ENCODE data around the gene KLHL13. TPM values are rescaled to one million over a fixed set of nuclear protein-coding genes. Genes with fewer than 3 reads are reported as not detected.
"Not testable (repeated sequence)": the region's sequence is repeated elsewhere in the genome, so short reads cannot be mapped to it uniquely, and the experiment has no call there.

KLHL13 gene
- total RNA-seq, 1 donor from 2014 or later = 46.9 TPM

GRCh38 chrX:118022753-118023152 is 93.9 kb downstream of the KLHL13 start:
- Mint-ChIP-seq H3K4me1 (ENCODE audit: low read depth, unreplicated experiment) (no peaks in the 10 kb centered on the region), H3K27ac (ENCODE audit: unreplicated experiment) (no peak overlapping the region), H3K4me3 (ENCODE audit: unreplicated experiment) (no peak overlapping the region), H3K27me3 (ENCODE audit: unreplicated experiment) (no peaks in the 10 kb centered on the region), H3K9me3 (ENCODE audit: unreplicated experiment) (no peaks in the 10 kb centered on the region), H3K36me3 (ENCODE audit: unreplicated experiment) (no peaks in the 10 kb centered on the region)
- no peak for DNase-seq
- no peak for TF ChIP-seq CTCF (IDR thresholded peaks at IDR 0.05; ENCODE audit: partially characterized antibody, unreplicated experiment)

GRCh38 chrX:118016422-118016821 is 100.2 kb downstream of the KLHL13 start:
- TF ChIP-seq CTCF (IDR thresholded peaks at IDR 0.05; ENCODE audit: partially characterized antibody, unreplicated experiment) = no peak
- Mint-ChIP-seq H3K9me3 (ENCODE audit: unreplicated experiment) (no peaks in the 10 kb centered on the region), H3K4me1 (ENCODE audit: low read depth, unreplicated experiment) (no peaks in the 10 kb centered on the region), H3K27me3 (ENCODE audit: unreplicated experiment) (no peaks in the 10 kb centered on the region), H3K4me3 (ENCODE audit: unreplicated experiment) (no peak overlapping the region), H3K27ac (ENCODE audit: unreplicated experiment) (no peak overlapping the region), H3K36me3 (ENCODE audit: unreplicated experiment) (no peaks in the 10 kb centered on the region)
- DNase-seq = no peak

GRCh38 chrX:118002417-118002816 is 114.2 kb downstream of the KLHL13 start:
- H3K4me3 Mint-ChIP-seq (ENCODE audit: unreplicated experiment); H3K36me3 Mint-ChIP-seq (ENCODE audit: unreplicated experiment); DNase-seq; H3K27me3 Mint-ChIP-seq (ENCODE audit: unreplicated experiment); H3K4me1 Mint-ChIP-seq (ENCODE audit: low read depth, unreplicated experiment); H3K27ac Mint-ChIP-seq (ENCODE audit: unreplicated experiment); H3K9me3 Mint-ChIP-seq (ENCODE audit: unreplicated experiment): not testable (repeated sequence)

GRCh38 chrX:118000518-118000917 is 116.1 kb downstream of the KLHL13 start:
- no peak for TF ChIP-seq CTCF (IDR thresholded peaks at IDR 0.05; ENCODE audit: partially characterized antibody, unreplicated experiment)
- no peaks in the 10 kb centered on the region for H3K9me3 Mint-ChIP-seq (ENCODE audit: unreplicated experiment)
- H3K4me3 Mint-ChIP-seq (ENCODE audit: unreplicated experiment) = no peak overlapping the region
- no peak overlapping the region for H3K27ac Mint-ChIP-seq (ENCODE audit: unreplicated experiment)
- H3K4me1 Mint-ChIP-seq (ENCODE audit: low read depth, unreplicated experiment) = no peaks in the 10 kb centered on the region
- DNase-seq = no peak
- no peaks in the 10 kb centered on the region for H3K27me3 Mint-ChIP-seq (ENCODE audit: unreplicated experiment)
- H3K36me3 Mint-ChIP-seq (ENCODE audit: unreplicated experiment) = no peaks in the 10 kb centered on the region

GRCh38 chrX:117998171-117998570 is 118.4 kb downstream of the KLHL13 start:
- H3K27me3 Mint-ChIP-seq (ENCODE audit: unreplicated experiment) = no peaks in the 10 kb centered on the region
- H3K4me3 Mint-ChIP-seq (ENCODE audit: unreplicated experiment) = no peak overlapping the region
- no peak for DNase-seq
- no peak for TF ChIP-seq CTCF (IDR thresholded peaks at IDR 0.05; ENCODE audit: partially characterized antibody, unreplicated experiment)
- no peaks in the 10 kb centered on the region for H3K4me1 Mint-ChIP-seq (ENCODE audit: low read depth, unreplicated experiment)
- no peaks in the 10 kb centered on the region for H3K36me3 Mint-ChIP-seq (ENCODE audit: unreplicated experiment)
- no peak overlapping the region for H3K27ac Mint-ChIP-seq (ENCODE audit: unreplicated experiment)
- no peaks in the 10 kb centered on the region for H3K9me3 Mint-ChIP-seq (ENCODE audit: unreplicated experiment)

Data from glutamatergic neuron (in vitro differentiated cells).